Trophoblast cell (in vitro differentiated cells and primary cell): ENCODE data around the gene MKNK1.

ENCODE experiments used
- DNase-seq, 2 donors: peaks; one replicate each; pipeline ENCODE4 v3.0.0-alpha.2; 2016
- H2AFZ ChIP-seq: 2 replicates; pipeline ENCODE4 v1.6.1; 2013; ENCODE audit warnings: low read length, moderate library complexity, mild to moderate bottlenecking; ENCODE audit not compliant: insufficient read depth, poor library complexity
- H2AK5ac ChIP-seq: 2 replicates; pipeline ENCODE4 v1.6.1; 2013; ENCODE audit warnings: mild to moderate bottlenecking, low read length
- H2BK120ac ChIP-seq: 2 replicates; pipeline ENCODE4 v1.6.1; 2013; ENCODE audit warnings: low read length, mild to moderate bottlenecking, moderate library complexity; ENCODE audit not compliant: insufficient read depth, poor library complexity
- H2BK12ac ChIP-seq: 2 replicates; pipeline ENCODE4 v1.6.1; 2013; ENCODE audit warnings: mild to moderate bottlenecking, low read length, moderate library complexity
- H2BK5ac ChIP-seq: 2 replicates; pipeline ENCODE4 v1.6.1; 2013; ENCODE audit warnings: low read length, low read depth, moderate library complexity, mild to moderate bottlenecking; ENCODE audit not compliant: poor library complexity
- H3K14ac ChIP-seq: 2 replicates; pipeline ENCODE4 v1.6.1; 2013; ENCODE audit warnings: mild to moderate bottlenecking, low read length
- H3K18ac ChIP-seq: 2 replicates; pipeline ENCODE4 v1.6.1; 2013; ENCODE audit warnings: mild to moderate bottlenecking, low read length
- H3K23ac ChIP-seq: 2 replicates; pipeline ENCODE4 v1.6.1; 2013; ENCODE audit warnings: low read length
- H3K27ac ChIP-seq: 2 replicates; pipeline ENCODE4 v1.5.1; 2013; ENCODE audit warnings: low read depth, mild to moderate bottlenecking, inconsistent platforms, low read length, moderate library complexity
- H3K27me3 ChIP-seq: 2 replicates; pipeline ENCODE4 v1.6.1; 2013; ENCODE audit warnings: inconsistent platforms, mild to moderate bottlenecking, low read length, moderate library complexity; ENCODE audit not compliant: insufficient read depth
- H3K36me3 ChIP-seq, 2 experiments: 1 replicate in 1 of 2; 2 replicates in 1 of 2; pipeline ENCODE4 v1.6.1; 2013; ENCODE audit warnings: low read length in 2 of 2, mild to moderate bottlenecking in 2 of 2, moderate library complexity in 1 of 2; ENCODE audit not compliant: insufficient read depth in 2 of 2, control insufficient read depth in 1 of 2
- H3K4ac ChIP-seq: 2 replicates; pipeline ENCODE4 v1.6.1; 2013; ENCODE audit warnings: low read depth, mild to moderate bottlenecking, low read length, moderate library complexity
- H3K4me1 ChIP-seq, 2 experiments: 1 replicate in 1 of 2; 2 replicates in 1 of 2; pipeline ENCODE4 v1.6.1; 2013; ENCODE audit warnings: low read length in 2 of 2, mild to moderate bottlenecking in 2 of 2, moderate library complexity in 1 of 2; ENCODE audit not compliant: insufficient read depth in 2 of 2, control insufficient read depth in 1 of 2
- H3K4me2 ChIP-seq: 2 replicates; pipeline ENCODE4 v1.6.1; 2013; ENCODE audit warnings: inconsistent platforms, mild to moderate bottlenecking, low read length, moderate library complexity
- H3K4me3 ChIP-seq: 2 replicates; pipeline ENCODE4 v1.5.1; 2013; ENCODE audit warnings: mild to moderate bottlenecking, low read depth, low read length, inconsistent platforms
- H3K79me1 ChIP-seq: one replicate; pipeline ENCODE4 v1.6.1; 2013; ENCODE audit warnings: low read length
- H3K79me2 ChIP-seq: 2 replicates; pipeline ENCODE4 v1.6.1; 2013; ENCODE audit warnings: low read length, mild to moderate bottlenecking; ENCODE audit not compliant: control insufficient read depth, insufficient read depth, poor library complexity
- H3K9ac ChIP-seq: 2 replicates; pipeline ENCODE4 v1.6.1; 2013; ENCODE audit warnings: mild to moderate bottlenecking, low read length
- H3K9me3 ChIP-seq: 2 replicates; pipeline ENCODE4 v1.6.1; 2013; ENCODE audit warnings: low read depth, mild to moderate bottlenecking, control low read depth, inconsistent platforms, low read length; ENCODE audit not compliant: insufficient read depth
- H4K12ac ChIP-seq: 2 replicates; pipeline ENCODE4 v1.6.1; 2013; ENCODE audit warnings: low read depth, mild to moderate bottlenecking, low read length, moderate library complexity
- H4K8ac ChIP-seq: 2 replicates; pipeline ENCODE4 v1.6.1; 2013; ENCODE audit warnings: low read depth, mild to moderate bottlenecking, low read length, moderate library complexity
- H4K91ac ChIP-seq: one replicate; pipeline ENCODE4 v1.6.1; 2013; ENCODE audit warnings: low read depth, mild to moderate bottlenecking, low read length, moderate library complexity
- WGBS: extraction: QIAGEN DNeasy Blood & Tissue Kit; methylation state at CpG from one replicate; pipeline ENCODE4 v1.1.7; 2013; ENCODE audit warnings: missing lambda C conversion rate; ENCODE audit not compliant: insufficient read length, insufficient coverage; ENCODE audit errors: extremely low coverage; 5-methylcytosine and 5-hydroxymethylcytosine counted together

Gene MKNK1

GRCh38 chr1:46525253-46525983, 78.7 kb downstream of the MKNK1 start:
- Histone ChIP-seq H3K23ac (no peak overlapping the region), H2BK5ac (no peak overlapping the region), H3K79me2 (no peaks in the 10 kb centered on the region), H3K9ac (no peak overlapping the region), H3K4me3 (no peak overlapping the region), H3K14ac (no peak overlapping the region), H2BK120ac (no peak overlapping the region), H3K36me3 (no peaks in the 10 kb centered on the region), H3K18ac (no peak overlapping the region), H3K4ac (no peak overlapping the region), H3K79me1 (peaks cover 2% of the 10 kb centered on the region), H3K4me1 (peaks cover 6 to 8% of the 10 kb centered on the region in 2 experiments), H3K4me2 (no peak overlapping the region), H2AK5ac (no peak overlapping the region), H4K12ac (no peak overlapping the region), H3K9me3 (peaks cover 2% of the 10 kb centered on the region), H2AFZ (no peak overlapping the region), H3K27me3 (peaks cover 24% of the 10 kb centered on the region), H4K8ac (no peak overlapping the region), H4K91ac (no peak overlapping the region), H2BK12ac (no peak overlapping the region), H3K27ac (no peak overlapping the region)
- no CpG with 5 or more reads among the region's 13 CpGs for WGBS
- DNase-seq, result no peak

GRCh38 chr1:46524843-46525242, 79.2 kb downstream of the MKNK1 start:
- DNase-seq, result no peak
- no peak overlapping the region for H4K91ac ChIP-seq
- H2BK12ac ChIP-seq, result no peak overlapping the region
- no peaks in the 10 kb centered on the region for H3K36me3 ChIP-seq
- peaks cover 2% of the 10 kb centered on the region for H3K9me3 ChIP-seq
- H3K79me2 ChIP-seq, result no peaks in the 10 kb centered on the region
- H3K18ac ChIP-seq, result no peak overlapping the region
- H2BK120ac ChIP-seq, result no peak overlapping the region
- H3K4ac ChIP-seq, result no peak overlapping the region
- H3K4me3 ChIP-seq, result no peak overlapping the region
- H3K23ac ChIP-seq, result no peak overlapping the region
- H3K27me3 ChIP-seq, result peaks cover 24% of the 10 kb centered on the region
- no peak overlapping the region for H4K8ac ChIP-seq
- H3K9ac ChIP-seq, result no peak overlapping the region
- no CpG with 5 or more reads among the region's 5 CpGs for WGBS
- no peak overlapping the region for H3K27ac ChIP-seq
- H4K12ac ChIP-seq, result no peak overlapping the region
- H3K14ac ChIP-seq, result no peak overlapping the region
- no peak overlapping the region for H2AK5ac ChIP-seq
- peaks cover 10% of the 10 kb centered on the region in 2 experiments for H3K4me1 ChIP-seq
- peaks cover 4% of the 10 kb centered on the region for H3K79me1 ChIP-seq
- no peak overlapping the region for H2AFZ ChIP-seq
- H3K4me2 ChIP-seq, result no peak overlapping the region
- no peak overlapping the region for H2BK5ac ChIP-seq

GRCh38 chr1:46523496-46524353, 80.3 kb downstream of the MKNK1 start:
- H3K27me3 ChIP-seq, result peaks cover 23% of the 10 kb centered on the region
- no peak overlapping the region for H2BK12ac ChIP-seq
- H3K23ac ChIP-seq, result no peak overlapping the region
- no peak overlapping the region for H2AFZ ChIP-seq
- no peak overlapping the region for H3K9ac ChIP-seq
- no peak overlapping the region for H3K14ac ChIP-seq
- H2BK5ac ChIP-seq, result no peak overlapping the region
- H2BK120ac ChIP-seq, result no peak overlapping the region
- no peaks in the 10 kb centered on the region for H3K36me3 ChIP-seq
- no peak overlapping the region for H3K27ac ChIP-seq
- peaks cover 12 to 13% of the 10 kb centered on the region in 2 experiments for H3K4me1 ChIP-seq
- peaks cover 4% of the 10 kb centered on the region for H3K79me1 ChIP-seq
- no CpG with 5 or more reads among the region's 11 CpGs for WGBS
- H3K79me2 ChIP-seq, result no peaks in the 10 kb centered on the region
- DNase-seq, result no peak
- peaks cover 2% of the 10 kb centered on the region for H3K9me3 ChIP-seq
- no peak overlapping the region for H4K8ac ChIP-seq
- no peak overlapping the region for H3K4me3 ChIP-seq
- H4K12ac ChIP-seq, result no peak overlapping the region
- H3K4ac ChIP-seq, result no peak overlapping the region
- H3K4me2 ChIP-seq, result no peak overlapping the region
- H4K91ac ChIP-seq, result no peak overlapping the region
- H2AK5ac ChIP-seq, result no peak overlapping the region
- no peak overlapping the region for H3K18ac ChIP-seq

- H3K79me1 ChIP-seq, result peaks cover 4% of the 10 kb centered on the region
- no peaks in the 10 kb centered on the region for H3K79me2 ChIP-seq
- no peak overlapping the region for H4K8ac ChIP-seq
- no peak overlapping the region for H3K4ac ChIP-seq
- no peak for DNase-seq
- no peak overlapping the region for H3K18ac ChIP-seq
- H2BK120ac ChIP-seq, result no peak overlapping the region
- no CpG with 5 or more reads among the region's 13 CpGs for WGBS
- H3K9ac ChIP-seq, result no peak overlapping the region
- peaks cover 12 to 13% of the 10 kb centered on the region in 2 experiments for H3K4me1 ChIP-seq
- no peaks in the 10 kb centered on the region for H3K36me3 ChIP-seq
- no peak overlapping the region for H4K91ac ChIP-seq
- no peak overlapping the region for H2AFZ ChIP-seq
- H3K14ac ChIP-seq, result no peak overlapping the region
- H3K27ac ChIP-seq, result no peak overlapping the region
- peaks cover 2% of the 10 kb centered on the region for H3K9me3 ChIP-seq
- no peak overlapping the region for H2BK12ac ChIP-seq
- no peak overlapping the region for H3K4me2 ChIP-seq
- H4K12ac ChIP-seq, result no peak overlapping the region
- H3K27me3 ChIP-seq, result peaks cover 22% of the 10 kb centered on the region
- H3K4me3 ChIP-seq, result no peak overlapping the region
- H3K23ac ChIP-seq, result no peak overlapping the region
- H2BK5ac ChIP-seq, result no peak overlapping the region
- H2AK5ac ChIP-seq, result no peak overlapping the region
These were observed 81.1 kb downstream of the MKNK1 start for GRCh38 chr1:46522969-46523320.
